IMR-90 (cell line): ENCODE measurements around the gene CACNA1I.

ENCODE experiments used
- CHD1 ChIP-seq: IDR thresholded peaks from 2 replicates; pipeline ENCODE4 v1.6.1; 2012; ENCODE audit warnings: low read depth, low read length, improper control_type of control experiment
- CTCF ChIP-seq: conservative IDR thresholded peaks from 2 replicates; pipeline ENCODE4 v1.5.1; 2012; ENCODE audit warnings: mild to moderate bottlenecking, low read depth, low read length, improper control_type of control experiment
- ELK1 ChIP-seq: fragments of 150-350 bp; IDR thresholded peaks from 2 replicates; pipeline ENCODE4 v1.6.1; 2016; ENCODE audit warnings: low read depth, mild to moderate bottlenecking, low read length, moderate library complexity, borderline replicate concordance
- FOS ChIP-seq: fragments of 150-350 bp; IDR thresholded peaks from 2 replicates; pipeline ENCODE4 v1.6.1; 2016; ENCODE audit warnings: low read depth, low read length
- NFE2L2 ChIP-seq: fragments of 150-350 bp; IDR thresholded peaks from 2 replicates; pipeline ENCODE4 v1.6.1; 2016; ENCODE audit warnings: low read depth, mild to moderate bottlenecking, low read length
- POLR2A ChIP-seq: IDR thresholded peaks from 2 replicates; pipeline ENCODE4 v1.6.1; 2012; ENCODE audit warnings: mild to moderate bottlenecking, low read depth, low read length
- RAD21 ChIP-seq: IDR thresholded peaks from 2 replicates; pipeline ENCODE4 v1.6.1; 2012; ENCODE audit warnings: low read length, improper control_type of control experiment
- SMC3 ChIP-seq: fragments of 150-350 bp; IDR thresholded peaks from 2 replicates; pipeline ENCODE4 v1.6.1; 2016; ENCODE audit warnings: low read depth, mild to moderate bottlenecking, antibody characterized with exemption, low read length, moderate library complexity
- USF2 ChIP-seq: fragments of 150-350 bp; IDR thresholded peaks from 2 replicates; pipeline ENCODE4 v1.6.1; 2017; ENCODE audit warnings: mild to moderate bottlenecking, antibody characterized with exemption, low read length, low read depth

- TF ChIP-seq CTCF (no peak), SMC3 (no peak), POLR2A (no peak), NFE2L2 (no peak), CHD1 (no peak), FOS (no peak), ELK1 (no peak), RAD21 (no peak), USF2 (no peak)
Observed at GRCh38 chr22:39655004-39655579, 84.5 kb downstream of the CACNA1I start.
